ENCODE results near the gene CFAP20DC.

DNA sequence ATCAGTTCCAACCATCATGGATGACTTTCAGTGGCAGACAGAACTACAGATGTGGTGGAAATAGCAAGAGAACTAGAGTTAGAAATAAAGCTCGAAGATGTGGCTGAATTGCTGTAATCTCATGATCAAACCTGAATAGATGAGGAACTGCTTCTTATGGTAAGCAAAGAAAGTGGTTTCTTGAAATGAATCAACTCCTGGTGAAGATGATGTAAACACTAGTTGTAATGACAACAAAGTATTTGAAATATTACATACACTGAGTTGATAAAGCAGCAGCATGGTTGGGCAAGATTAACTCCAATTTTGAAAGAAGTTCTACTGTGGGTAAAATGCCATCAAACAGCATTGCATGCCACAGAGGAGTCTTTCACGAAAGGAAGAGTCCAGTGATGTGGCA lies 251.5 kb downstream of the CFAP20DC start:
- TF ChIP-seq, protein P1, sequence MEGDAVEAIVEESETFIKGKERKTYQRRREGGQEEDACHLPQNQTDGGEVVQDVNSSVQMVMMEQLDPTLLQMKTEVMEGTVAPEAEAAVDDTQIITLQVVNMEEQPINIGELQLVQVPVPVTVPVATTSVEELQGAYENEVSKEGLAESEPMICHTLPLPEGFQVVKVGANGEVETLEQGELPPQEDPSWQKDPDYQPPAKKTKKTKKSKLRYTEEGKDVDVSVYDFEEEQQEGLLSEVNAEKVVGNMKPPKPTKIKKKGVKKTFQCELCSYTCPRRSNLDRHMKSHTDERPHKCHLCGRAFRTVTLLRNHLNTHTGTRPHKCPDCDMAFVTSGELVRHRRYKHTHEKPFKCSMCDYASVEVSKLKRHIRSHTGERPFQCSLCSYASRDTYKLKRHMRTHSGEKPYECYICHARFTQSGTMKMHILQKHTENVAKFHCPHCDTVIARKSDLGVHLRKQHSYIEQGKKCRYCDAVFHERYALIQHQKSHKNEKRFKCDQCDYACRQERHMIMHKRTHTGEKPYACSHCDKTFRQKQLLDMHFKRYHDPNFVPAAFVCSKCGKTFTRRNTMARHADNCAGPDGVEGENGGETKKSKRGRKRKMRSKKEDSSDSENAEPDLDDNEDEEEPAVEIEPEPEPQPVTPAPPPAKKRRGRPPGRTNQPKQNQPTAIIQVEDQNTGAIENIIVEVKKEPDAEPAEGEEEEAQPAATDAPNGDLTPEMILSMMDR (conservative IDR thresholded peaks at IDR 0.05 in 1 of 2, IDR thresholded peaks at IDR 0.05 in 1 of 2; ENCODE audit: low read depth in 1 of 2, low read length in 2 of 2), result no peak
- no peak for TF ChIP-seq EZH2 (IDR thresholded peaks at IDR 0.05; ENCODE audit: low read length, missing control alignments)
